Measurements from ENCODE around the gene CLDN16. TPM values are rescaled to one million over a fixed set of nuclear protein-coding genes. Genes with fewer than 3 reads are reported as not detected.

The CLDN16 gene
- total and polyA plus RNA-seq, 2 of the 4 experiments (the other 2 are of a cell fraction) = under 0.01 to 0.09 TPM

GRCh38 chr3:190436331-190436730 lies 48.4 kb downstream of the CLDN16 start:
- H2AK5ac ChIP-seq (ENCODE audit: low read depth, low read length) = no peak overlapping the region
- H2BK20ac ChIP-seq (ENCODE audit: low read depth, low read length) = no peak overlapping the region
- H3K36me3 ChIP-seq (ENCODE audit: control insufficient read depth, insufficient read depth, low read length) = no peaks in the 10 kb centered on the region
- no peak overlapping the region for H2BK5ac ChIP-seq (ENCODE audit: low read depth, low read length, poor library complexity, severe bottlenecking)
- H3K4me2 ChIP-seq (ENCODE audit: low read depth, low read length) = no peak overlapping the region
- H2BK15ac ChIP-seq (ENCODE audit: low read depth, low read length) = no peak overlapping the region
- H2BK120ac ChIP-seq (ENCODE audit: low read depth, low read length) = no peak overlapping the region
- no CpG with 5 or more reads among the region's 2 CpGs for WGBS, 2 experiments (ENCODE audit: extremely low coverage in 2 of 2, insufficient read length in 1 of 2)
- no TSS peak for BruUV-seq (replicated peaks)
- no peaks in the 10 kb centered on the region for H4K20me1 ChIP-seq (ENCODE audit: insufficient read depth, low read length)
- no peak overlapping the region for H2AK9ac ChIP-seq (replicated peaks; ENCODE audit: low read depth, low read length, poor library complexity)
- H2AFZ ChIP-seq (replicated peaks; ENCODE audit: low read length, poor library complexity) = no peak overlapping the region
- H3K56ac ChIP-seq (ENCODE audit: extremely low read depth, insufficient read depth, low read length) = no peak overlapping the region; the same call in 1 of the 2 replicates
- ATAC-seq (ENCODE audit: low read depth) (no peak), DNase-seq (no peak)
- H3K9me1 ChIP-seq (ENCODE audit: insufficient read depth, low read length) = no peaks in the 10 kb centered on the region
- intact Hi-C loops (cut with micrococcal nuclease) (no loop called here), in situ Hi-C loops (cut with MboI; ENCODE audit: low sequenced_read_pairs) (loop anchor here (10.0 kb wide), 1 partner anchor 472 kb away; no protein-coding TSS in a partner anchor), dilution Hi-C loops (cut with HindIII; ENCODE audit: low sequenced_read_pairs, unreplicated experiment) (no loop called here)
- no peaks in the 10 kb centered on the region for H3K4me1 ChIP-seq (ENCODE audit: control insufficient read depth, insufficient read depth, low read length)
- H4K91ac ChIP-seq (ENCODE audit: insufficient read depth, low read depth, low read length) = no peak overlapping the region
- no peak overlapping the region for H3K18ac ChIP-seq (ENCODE audit: low read depth, low read length)
- POLR2A ChIA-PET (ENCODE audit: unreplicated experiment) = no interaction called here
- TF ChIP-seq MAFK (IDR thresholded peaks at IDR 0.05; ENCODE audit: low read depth, low read length) (no peak), ELK1 (IDR thresholded peaks at IDR 0.05; ENCODE audit: borderline replicate concordance, low read depth, low read length) (no peak), SMC3 (IDR thresholded peaks at IDR 0.05; ENCODE audit: low read depth, low read length) (no peak), POLR2A (IDR thresholded peaks at IDR 0.05; ENCODE audit: low read depth, low read length) (no peak), CHD1 (IDR thresholded peaks at IDR 0.05; ENCODE audit: low read depth, low read length) (no peak), MXI1 (IDR thresholded peaks at IDR 0.05; ENCODE audit: borderline replicate concordance, low read depth, low read length) (no peak)
- H3K79me1 ChIP-seq (ENCODE audit: low read depth in 1 of 2, low read length in 2 of 2) = no peaks in the 10 kb centered on the region
- no peak overlapping the region for H3K27ac ChIP-seq (ENCODE audit: insufficient read depth, low read length)
- H3K4ac ChIP-seq (ENCODE audit: low read depth, low read length) = no peak overlapping the region
- no peaks in the 10 kb centered on the region for H3K27me3 ChIP-seq (ENCODE audit: control insufficient read depth, insufficient read depth, low read length)
- no peak overlapping the region for H3K9ac ChIP-seq (ENCODE audit: low read depth, low read length)
- no peak overlapping the region for H3K4me3 ChIP-seq (ENCODE audit: insufficient read depth, low read depth, low read length)
- no peak overlapping the region for H4K5ac ChIP-seq (ENCODE audit: low read depth, low read length)
- peaks cover 3% of the 10 kb centered on the region for H3K9me3 ChIP-seq (ENCODE audit: control insufficient read depth, insufficient read depth, low read length)
- no peak overlapping the region for H3K23ac ChIP-seq (ENCODE audit: low read depth, low read length)
- H3K14ac ChIP-seq (replicated peaks; ENCODE audit: low read depth, low read length) = no peak overlapping the region
- CTCF ChIA-PET = no interaction called here
- H4K8ac ChIP-seq (ENCODE audit: low read depth in 2 of 2, low read length in 2 of 2) = no peak overlapping the region
